Bronchial epithelial cell (primary cell): ENCODE data around the gene TSPEAR. TPM values are rescaled to one million over a fixed set of nuclear protein-coding genes. Genes with fewer than 3 reads are reported as not detected.

Experiments
- DNase-seq: peaks from one replicate; pipeline ENCODE4 v3.0.0-alpha.2; 2010; ENCODE audit warnings: low read depth
- FAIRE-seq: peaks from 2 replicates; lab custom pipeline; 2011; peaks lifted over from hg19 to GRCh38; lab: Jason Lieb, UNC
- H3K27me3 ChIP-seq: 2 replicates; pipeline ENCODE4 v1.5.1; 2011; ENCODE audit warnings: low read length; ENCODE audit not compliant: control insufficient read depth, insufficient read depth
- H3K36me3 ChIP-seq: 2 replicates; pipeline ENCODE4 v1.5.1; 2011; ENCODE audit warnings: low read length; ENCODE audit not compliant: control insufficient read depth, insufficient read depth
- H3K4me3 ChIP-seq: 2 replicates; pipeline ENCODE4 v1.5.1; 2011; ENCODE audit warnings: mild to moderate bottlenecking, low read depth, low read length, control low read depth
- total RNA-seq: library from RNA; depleted of rRNA; stranded (reverse); fragments of >200 nt; gene quantifications from 2 replicates; pipeline ENCODE4 v1.2.1, GENCODE V29; 2014
- TF ChIP-seq, protein P1 (sequence below): IDR thresholded peaks from 2 replicates; pipeline ENCODE4 v1.5.1; 2011; ENCODE audit warnings: mild to moderate bottlenecking, moderate library complexity, low read length, control low read depth, inconsistent platforms; ENCODE audit not compliant: insufficient read depth, severe bottlenecking

TSPEAR gene
- total RNA-seq, 1 donor from 2014 or later, result not detected

DNA sequence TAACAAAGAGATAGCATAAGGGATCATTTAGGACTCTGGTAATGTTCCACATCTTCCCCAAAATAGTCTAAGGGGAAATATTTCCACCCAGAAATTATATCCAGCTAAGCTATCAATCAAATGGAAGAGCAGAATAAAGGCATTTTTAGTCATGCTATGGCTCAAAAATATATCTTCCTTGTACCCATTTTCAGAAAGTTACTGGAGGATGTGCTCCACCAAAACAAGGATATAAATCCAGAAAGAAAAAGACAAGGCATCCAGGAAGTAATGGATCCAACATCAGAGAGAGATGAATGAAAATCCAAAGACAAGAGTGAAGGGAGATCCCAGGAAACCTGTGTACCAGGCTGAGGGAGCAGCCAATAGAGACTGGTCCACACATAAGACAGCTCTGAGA, 102.2 kb downstream of the TSPEAR start:
- Histone ChIP-seq H3K27me3 (no peaks in the 10 kb centered on the region), H3K36me3 (no peaks in the 10 kb centered on the region), H3K4me3 (no peak overlapping the region)
- FAIRE-seq (no peak), DNase-seq (no peak)
- TF ChIP-seq, protein P1, sequence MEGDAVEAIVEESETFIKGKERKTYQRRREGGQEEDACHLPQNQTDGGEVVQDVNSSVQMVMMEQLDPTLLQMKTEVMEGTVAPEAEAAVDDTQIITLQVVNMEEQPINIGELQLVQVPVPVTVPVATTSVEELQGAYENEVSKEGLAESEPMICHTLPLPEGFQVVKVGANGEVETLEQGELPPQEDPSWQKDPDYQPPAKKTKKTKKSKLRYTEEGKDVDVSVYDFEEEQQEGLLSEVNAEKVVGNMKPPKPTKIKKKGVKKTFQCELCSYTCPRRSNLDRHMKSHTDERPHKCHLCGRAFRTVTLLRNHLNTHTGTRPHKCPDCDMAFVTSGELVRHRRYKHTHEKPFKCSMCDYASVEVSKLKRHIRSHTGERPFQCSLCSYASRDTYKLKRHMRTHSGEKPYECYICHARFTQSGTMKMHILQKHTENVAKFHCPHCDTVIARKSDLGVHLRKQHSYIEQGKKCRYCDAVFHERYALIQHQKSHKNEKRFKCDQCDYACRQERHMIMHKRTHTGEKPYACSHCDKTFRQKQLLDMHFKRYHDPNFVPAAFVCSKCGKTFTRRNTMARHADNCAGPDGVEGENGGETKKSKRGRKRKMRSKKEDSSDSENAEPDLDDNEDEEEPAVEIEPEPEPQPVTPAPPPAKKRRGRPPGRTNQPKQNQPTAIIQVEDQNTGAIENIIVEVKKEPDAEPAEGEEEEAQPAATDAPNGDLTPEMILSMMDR, result no peak

DNA sequence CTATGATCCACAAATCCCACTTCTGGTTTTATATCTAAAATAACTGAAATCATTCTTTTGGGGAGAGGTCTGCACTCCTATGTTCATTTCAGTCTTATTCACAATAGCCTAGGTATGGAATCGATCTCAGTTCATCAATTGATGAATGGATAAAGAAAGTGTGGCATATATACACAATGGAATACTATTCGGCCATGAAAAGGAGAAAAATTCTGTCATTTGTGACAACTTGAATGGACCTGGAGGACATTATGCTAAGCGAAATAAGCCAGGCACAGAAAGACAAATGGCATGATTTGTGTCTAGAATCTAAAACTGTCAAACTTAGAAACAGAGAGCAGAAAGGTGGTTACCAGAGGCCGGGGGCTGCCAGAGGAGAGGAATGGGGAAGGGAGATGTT, 104.9 kb downstream of the TSPEAR start:
- no peak for FAIRE-seq
- H3K36me3 ChIP-seq, result no peaks in the 10 kb centered on the region
- H3K4me3 ChIP-seq, result no peak overlapping the region
- TF ChIP-seq, protein P1, result no peak
- no peaks in the 10 kb centered on the region for H3K27me3 ChIP-seq
- no peak for DNase-seq

DNA sequence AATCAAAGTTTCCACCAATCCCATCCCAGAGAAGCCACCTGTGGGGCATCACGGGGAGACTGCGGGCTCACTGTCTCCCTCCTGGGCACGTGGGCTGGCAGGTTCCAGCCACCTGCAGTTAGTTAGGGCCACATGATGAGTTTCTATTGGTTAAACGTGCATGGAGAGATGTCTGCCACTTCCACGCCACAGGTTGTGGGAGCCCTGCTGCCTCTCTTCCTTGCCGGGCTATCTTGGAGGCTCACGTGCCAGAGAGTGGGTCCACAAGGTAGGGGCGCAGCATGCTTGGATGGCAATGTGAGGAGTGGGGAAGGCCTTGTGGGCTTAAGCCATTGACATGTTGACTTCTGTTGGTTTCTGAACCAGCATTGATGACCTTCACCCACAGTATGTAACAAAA, 107.5 kb downstream of the TSPEAR start:
- TF ChIP-seq, protein P1, result no peak
- FAIRE-seq, result no peak
- no peak for DNase-seq

DNA sequence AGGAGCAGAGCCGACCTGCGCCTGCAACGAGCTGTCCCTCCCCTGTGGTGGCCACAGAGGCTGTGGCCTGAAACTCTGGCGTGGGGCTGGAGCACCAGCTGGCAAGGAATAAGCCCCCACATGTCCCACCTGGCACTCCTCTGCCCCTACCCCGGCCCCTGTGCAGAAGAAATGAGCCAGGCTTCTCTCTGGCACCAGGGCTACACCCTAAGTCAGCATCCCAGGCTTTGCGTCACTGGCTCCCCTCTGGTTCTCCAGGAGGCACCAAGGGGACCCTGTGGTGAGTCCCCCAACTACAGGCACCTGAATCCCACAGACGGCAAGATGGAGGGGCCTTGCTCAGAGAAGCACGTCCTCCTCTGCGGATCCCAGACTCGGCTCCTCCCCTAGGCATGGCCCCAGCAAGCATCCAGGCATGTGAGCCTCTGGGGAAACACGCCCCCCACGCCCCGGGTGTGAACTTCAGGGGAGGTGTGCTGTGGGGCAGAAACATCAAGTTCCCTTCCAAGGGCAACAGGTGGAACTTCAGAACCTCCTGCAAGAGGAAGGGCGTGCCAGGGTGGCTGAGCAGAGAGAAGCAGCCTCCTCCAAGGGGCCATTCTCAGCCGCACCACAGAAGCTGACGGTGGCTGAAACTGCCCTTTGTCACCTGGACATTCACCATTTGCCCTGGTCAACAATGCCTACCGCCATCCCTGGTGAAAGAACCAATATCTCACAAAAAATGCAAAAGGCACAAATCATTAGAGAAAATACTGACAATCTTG, 108.1 kb downstream of the TSPEAR start:
- no peaks in the 10 kb centered on the region for H3K27me3 ChIP-seq
- no peak overlapping the region for H3K4me3 ChIP-seq
- no peak for DNase-seq
- H3K36me3 ChIP-seq, result no peaks in the 10 kb centered on the region
- FAIRE-seq, result no peak
- TF ChIP-seq, protein P1, result no peak

More for the DNA sequence above, 107.5 kb downstream of the TSPEAR start:
- Histone ChIP-seq H3K36me3 (no peaks in the 10 kb centered on the region), H3K27me3 (no peaks in the 10 kb centered on the region), H3K4me3 (no peak overlapping the region)

DNA sequence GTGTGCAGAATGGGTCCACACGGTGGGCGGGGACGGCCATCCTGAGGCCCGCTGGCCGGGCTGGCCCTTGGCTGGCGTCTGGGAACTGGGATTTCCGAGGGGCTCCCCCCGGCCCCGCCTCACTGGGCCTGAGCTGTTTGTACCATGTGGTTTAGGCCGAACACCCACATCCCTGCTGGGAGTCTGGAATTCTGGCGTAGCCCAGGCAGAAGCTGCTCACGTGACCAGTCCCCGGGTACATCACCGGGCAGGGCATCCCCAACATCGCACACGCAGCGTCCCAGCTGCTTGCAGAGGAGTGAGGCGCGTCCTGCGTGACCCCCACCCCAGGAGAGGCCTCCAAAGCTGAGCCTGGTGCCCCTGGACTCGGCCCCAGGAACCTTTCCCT, 108.9 kb downstream of the TSPEAR start:
- H3K36me3 ChIP-seq, result no peaks in the 10 kb centered on the region
- no peak overlapping the region for H3K4me3 ChIP-seq
- DNase-seq, result no peak
- no peaks in the 10 kb centered on the region for H3K27me3 ChIP-seq
- TF ChIP-seq, protein P1, result no peak
- no peak for FAIRE-seq
